ENCODE results near the gene EFNA3. TPM values are rescaled to one million over a fixed set of nuclear protein-coding genes. Genes with fewer than 3 reads are reported as not detected.

The EFNA3 gene
- total and polyA plus RNA-seq, 2 of the 4 experiments (the other 2 are of a cell fraction), result 0.72 to 1.6 TPM

GRCh38 chr1:155052439-155053395 lies 25.9 kb upstream of the EFNA3 start:
- H3K36me3 ChIP-seq (ENCODE audit: control insufficient read depth, insufficient read depth, low read length), result peaks cover 8% of the 10 kb centered on the region; the same call in 1 of the 2 replicates
- H4K5ac ChIP-seq (ENCODE audit: low read depth, low read length), result no peak overlapping the region
- H3K9me1 ChIP-seq (ENCODE audit: insufficient read depth, low read length), result peaks cover 4% of the 10 kb centered on the region; the same call in 1 of the 2 replicates
- no peak overlapping the region for H3K27ac ChIP-seq (ENCODE audit: insufficient read depth, low read length)
- H3K27me3 ChIP-seq (ENCODE audit: control insufficient read depth, insufficient read depth, low read length), result no peaks in the 10 kb centered on the region
- H2AK9ac ChIP-seq (replicated peaks; ENCODE audit: low read depth, low read length, poor library complexity), result peak overlapping the region; percentile 62
- H3K23ac ChIP-seq (ENCODE audit: low read depth, low read length), result no peak overlapping the region
- ATAC-seq (ENCODE audit: low read depth) (no peak), DNase-seq (no peak)
- BruUV-seq (replicated peaks), result no TSS peak
- H3K9me3 ChIP-seq (ENCODE audit: control insufficient read depth, insufficient read depth, low read length), result no peaks in the 10 kb centered on the region
- POLR2A ChIA-PET (ENCODE audit: unreplicated experiment), result no interaction called here
- peak overlapping the region; percentile 95 for H2AFZ ChIP-seq (replicated peaks; ENCODE audit: low read length, poor library complexity)
- H3K18ac ChIP-seq (ENCODE audit: low read depth, low read length), result no peak overlapping the region
- no peak overlapping the region for H3K14ac ChIP-seq (replicated peaks; ENCODE audit: low read depth, low read length)
- no peak overlapping the region; the same call in 1 of the 2 replicates for H3K4me3 ChIP-seq (ENCODE audit: insufficient read depth, low read depth, low read length)
- H2AK5ac ChIP-seq (ENCODE audit: low read depth, low read length), result 0 out of 2 replicates have a peak overlapping the region, but pooled peaks have one; percentile 18
- in situ Hi-C loops (cut with MboI; ENCODE audit: low sequenced_read_pairs) (loop anchor here (10.0 kb wide), 1 partner anchor 98 kb away; the partner anchor contains the start of gene PBXIP1), dilution Hi-C loops (cut with HindIII; ENCODE audit: low sequenced_read_pairs, unreplicated experiment) (no loop called here), intact Hi-C loops (cut with micrococcal nuclease) (loop anchor here (5.0 kb wide), 1 partner anchor 50 kb away; the partner anchor contains the start of gene ZBTB7B)
- no peak overlapping the region for H4K91ac ChIP-seq (ENCODE audit: insufficient read depth, low read depth, low read length)
- H3K79me1 ChIP-seq (ENCODE audit: low read depth in 1 of 2, low read length in 2 of 2), result peaks cover 0 to 15% of the 10 kb centered on the region in 2 experiments; a peak in 2 of 4 replicates
- no peak overlapping the region for H2BK5ac ChIP-seq (ENCODE audit: low read depth, low read length, poor library complexity, severe bottlenecking)
- no peak overlapping the region for H2BK120ac ChIP-seq (ENCODE audit: low read depth, low read length)
- H3K4ac ChIP-seq (ENCODE audit: low read depth, low read length), result no peak overlapping the region; the same call in 1 of the 2 replicates
- peak overlapping the region; percentile 90 for H3K4me2 ChIP-seq (ENCODE audit: low read depth, low read length)
- H4K20me1 ChIP-seq (ENCODE audit: insufficient read depth, low read length), result no peaks in the 10 kb centered on the region; the same call in 1 of the 2 replicates
- H2BK15ac ChIP-seq (ENCODE audit: low read depth, low read length), result no peak overlapping the region
- peaks cover 8% of the 10 kb centered on the region for H3K4me1 ChIP-seq (ENCODE audit: control insufficient read depth, insufficient read depth, low read length)
- H3K56ac ChIP-seq (ENCODE audit: extremely low read depth, insufficient read depth, low read length), result no peak overlapping the region
- H2BK20ac ChIP-seq (ENCODE audit: low read depth, low read length), result no peak overlapping the region
- CTCF ChIA-PET, result interaction anchor here (0.6 to 1.3 kb wide), 4 partner anchors 18 to 32 kb away, joined by 3 to 6 read pairs (median 3); no protein-coding TSS in a partner anchor
- H4K8ac ChIP-seq (ENCODE audit: low read depth in 2 of 2, low read length in 2 of 2), result no peak overlapping the region
- no peak overlapping the region for H3K9ac ChIP-seq (ENCODE audit: low read depth, low read length)
- TF ChIP-seq MAZ (IDR thresholded peaks at IDR 0.05; ENCODE audit: borderline replicate concordance, low read depth, low read length), result no peak
- TF ChIP-seq, protein P1, sequence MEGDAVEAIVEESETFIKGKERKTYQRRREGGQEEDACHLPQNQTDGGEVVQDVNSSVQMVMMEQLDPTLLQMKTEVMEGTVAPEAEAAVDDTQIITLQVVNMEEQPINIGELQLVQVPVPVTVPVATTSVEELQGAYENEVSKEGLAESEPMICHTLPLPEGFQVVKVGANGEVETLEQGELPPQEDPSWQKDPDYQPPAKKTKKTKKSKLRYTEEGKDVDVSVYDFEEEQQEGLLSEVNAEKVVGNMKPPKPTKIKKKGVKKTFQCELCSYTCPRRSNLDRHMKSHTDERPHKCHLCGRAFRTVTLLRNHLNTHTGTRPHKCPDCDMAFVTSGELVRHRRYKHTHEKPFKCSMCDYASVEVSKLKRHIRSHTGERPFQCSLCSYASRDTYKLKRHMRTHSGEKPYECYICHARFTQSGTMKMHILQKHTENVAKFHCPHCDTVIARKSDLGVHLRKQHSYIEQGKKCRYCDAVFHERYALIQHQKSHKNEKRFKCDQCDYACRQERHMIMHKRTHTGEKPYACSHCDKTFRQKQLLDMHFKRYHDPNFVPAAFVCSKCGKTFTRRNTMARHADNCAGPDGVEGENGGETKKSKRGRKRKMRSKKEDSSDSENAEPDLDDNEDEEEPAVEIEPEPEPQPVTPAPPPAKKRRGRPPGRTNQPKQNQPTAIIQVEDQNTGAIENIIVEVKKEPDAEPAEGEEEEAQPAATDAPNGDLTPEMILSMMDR (conservative IDR thresholded peaks at IDR 0.05; ENCODE audit: low read depth, low read length), result peak; percentile 24; the same call in 1 of the 2 replicates
- WGBS, 2 experiments (ENCODE audit: extremely low coverage in 2 of 2, insufficient read length in 1 of 2), result 40% methylated on average over 1 of the region's 12 CpGs; no CpG with 5 or more reads in 1 of the 2 experiments
